NCI-H1092 treated with DMSO at 0.1 percent for 48 hours (cell line): Measurements from ENCODE around the gene PPM1A.

Experiments used
- DNase-seq: peaks from one replicate; lab custom pipeline; 2025; lab: John Stamatoyannopoulos, UW

The PPM1A gene

DNA sequence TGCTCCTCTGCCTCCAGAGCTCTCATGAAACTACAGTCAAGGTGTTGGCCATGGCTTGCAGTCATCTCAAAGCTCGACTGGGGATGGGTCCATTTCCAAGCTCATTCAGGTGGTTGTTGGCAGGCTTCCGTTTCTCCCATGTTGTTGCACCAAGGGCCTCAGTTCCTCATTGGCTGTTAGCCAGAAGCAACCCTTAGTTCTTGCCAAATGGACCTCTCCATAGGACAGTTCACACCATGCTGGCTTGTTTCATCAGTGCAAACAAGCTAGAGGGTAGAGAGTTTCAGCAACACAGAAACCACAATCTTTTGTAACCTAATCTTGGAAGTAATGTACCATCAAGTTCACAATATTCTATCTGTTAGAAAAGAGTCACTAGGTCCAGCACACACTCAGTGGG lies 22.7 kb upstream of the PPM1A start:
- DNase-seq, result no peak

DNA sequence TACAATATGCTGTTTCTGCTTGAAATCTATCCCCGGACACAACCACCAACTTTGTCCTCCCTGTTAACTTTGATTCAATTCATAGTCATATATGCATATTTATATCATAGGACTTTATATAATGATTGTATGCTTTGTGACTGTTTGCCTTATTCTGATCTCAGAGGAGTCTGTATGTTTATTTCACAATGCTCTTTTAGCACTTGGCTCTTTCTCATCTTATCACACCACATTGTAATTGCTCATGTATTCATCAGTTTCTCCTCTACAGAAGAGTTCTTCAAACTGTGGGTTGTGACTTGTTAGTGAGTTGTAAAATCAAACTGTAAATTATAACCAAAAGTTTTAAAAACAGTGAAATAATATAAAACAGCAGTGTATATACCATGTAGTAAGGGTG lies 21.7 kb upstream of the PPM1A start:
- DNase-seq, result no peak

DNA sequence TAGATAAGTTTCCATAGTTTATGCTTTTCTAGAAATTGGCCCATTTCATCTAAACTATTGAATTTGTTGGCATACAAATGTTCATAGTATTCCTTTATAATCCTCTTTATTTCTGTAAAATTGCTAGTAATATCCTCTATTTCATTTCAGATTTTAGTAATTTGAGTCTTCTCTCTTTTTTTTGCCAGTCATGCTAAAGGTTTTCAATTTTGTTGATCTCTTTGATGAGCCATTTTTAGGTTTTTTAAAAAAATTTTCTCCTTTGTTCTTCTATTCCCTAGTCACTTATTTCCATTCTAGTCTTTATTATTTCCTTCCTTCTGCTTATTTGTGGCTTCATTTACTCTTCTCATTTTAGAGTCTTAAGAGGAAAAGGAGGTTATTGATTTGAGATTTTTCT lies 19.4 kb upstream of the PPM1A start:
- DNase-seq, result no peak

DNA sequence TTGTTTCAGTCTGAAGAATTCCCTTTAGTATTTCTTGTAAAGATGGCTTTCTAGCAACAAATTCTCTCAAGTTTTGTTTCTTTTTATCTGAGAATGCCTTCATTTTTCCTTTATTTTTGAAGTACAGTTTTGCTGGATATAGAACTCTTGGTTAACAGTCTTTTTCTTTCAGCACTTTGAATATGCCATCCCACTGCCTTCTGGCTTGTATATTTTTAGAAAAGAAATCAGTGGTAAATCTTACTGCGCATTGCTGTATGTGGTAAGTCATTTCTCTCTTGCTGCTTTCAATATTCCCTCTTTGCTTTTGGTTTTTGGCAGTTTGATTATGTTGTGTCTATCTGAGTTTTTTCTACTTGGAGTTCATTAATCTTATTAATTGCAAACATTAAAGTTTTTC lies 16.8 kb upstream of the PPM1A start:
- DNase-seq, result no peak

DNA sequence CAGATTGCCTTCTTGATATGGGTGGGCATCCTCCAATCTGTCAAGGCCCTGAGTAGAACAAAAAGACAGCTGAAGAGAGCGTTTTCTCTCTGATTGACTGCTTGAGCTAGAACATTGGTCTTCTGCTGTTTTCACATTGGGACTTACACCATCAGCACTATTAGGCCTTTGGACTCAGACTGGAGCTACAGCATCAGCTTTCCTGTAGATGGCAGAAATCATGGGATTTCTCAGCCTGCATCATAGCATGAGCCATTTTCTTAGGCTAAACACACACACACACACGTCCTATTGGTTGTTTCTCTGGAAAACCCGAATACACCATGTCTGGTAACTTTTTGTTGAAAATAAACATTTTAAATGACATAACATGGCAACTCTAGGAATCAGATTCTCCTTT lies 15.8 kb upstream of the PPM1A start:
- DNase-seq, result no peak

DNA sequence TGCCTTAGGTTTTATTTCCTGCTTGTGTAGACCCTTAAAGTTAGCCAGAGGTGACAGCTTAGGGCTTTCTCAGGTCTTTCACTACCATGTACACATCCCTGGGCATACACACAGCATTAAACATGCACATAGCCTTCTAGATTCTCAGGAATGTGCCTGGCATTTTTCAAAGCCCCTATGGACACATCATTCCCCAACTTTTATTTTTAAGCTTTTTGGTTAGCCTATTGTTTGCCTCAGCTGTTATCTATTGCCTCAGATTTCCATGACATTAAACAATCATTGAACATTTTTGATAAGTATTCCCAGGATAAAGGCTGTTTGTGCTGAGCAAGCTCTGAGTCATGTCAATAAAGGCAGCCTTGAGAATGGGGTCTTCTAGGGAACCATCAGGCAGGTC lies 15.1 kb upstream of the PPM1A start:
- no peak for DNase-seq

DNA sequence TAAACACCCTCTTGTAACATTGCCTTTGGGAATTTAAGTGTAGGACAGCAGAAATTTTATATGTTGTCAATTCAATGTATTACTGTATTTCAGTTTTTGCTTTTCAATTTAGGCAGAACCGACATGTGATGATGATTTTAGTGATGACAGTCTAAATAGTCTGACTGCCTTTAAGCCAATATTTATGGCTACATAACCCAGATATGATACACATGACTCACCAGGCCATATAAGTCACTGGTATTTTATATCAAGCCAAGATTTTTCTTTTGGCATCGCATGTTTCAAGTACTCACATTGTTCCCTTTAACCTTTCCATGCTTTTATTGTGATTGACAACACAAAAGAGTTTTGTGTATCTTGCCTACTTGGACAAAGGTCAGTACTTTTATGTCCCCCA lies 13.6 kb upstream of the PPM1A start:
- no peak for DNase-seq

DNA sequence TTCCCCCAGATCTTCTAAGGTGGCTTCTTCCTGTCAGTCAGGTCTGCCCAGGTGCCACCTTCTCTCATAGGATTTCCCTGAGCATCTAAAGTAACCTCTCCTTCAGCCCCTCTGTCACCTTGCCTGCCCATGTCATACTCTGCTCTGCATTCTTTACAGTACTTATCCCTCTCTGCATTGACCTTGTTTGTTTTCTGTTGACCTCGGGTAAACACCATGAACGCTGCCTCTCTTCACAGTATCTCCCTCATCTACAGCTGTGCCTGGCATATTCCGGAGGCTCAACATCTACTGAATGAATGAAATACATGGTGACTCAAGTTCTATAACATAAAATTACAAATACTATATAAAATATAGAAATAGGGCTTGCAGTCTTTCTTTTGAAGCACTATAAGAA lies 10.1 kb upstream of the PPM1A start:
- DNase-seq, result no peak

DNA sequence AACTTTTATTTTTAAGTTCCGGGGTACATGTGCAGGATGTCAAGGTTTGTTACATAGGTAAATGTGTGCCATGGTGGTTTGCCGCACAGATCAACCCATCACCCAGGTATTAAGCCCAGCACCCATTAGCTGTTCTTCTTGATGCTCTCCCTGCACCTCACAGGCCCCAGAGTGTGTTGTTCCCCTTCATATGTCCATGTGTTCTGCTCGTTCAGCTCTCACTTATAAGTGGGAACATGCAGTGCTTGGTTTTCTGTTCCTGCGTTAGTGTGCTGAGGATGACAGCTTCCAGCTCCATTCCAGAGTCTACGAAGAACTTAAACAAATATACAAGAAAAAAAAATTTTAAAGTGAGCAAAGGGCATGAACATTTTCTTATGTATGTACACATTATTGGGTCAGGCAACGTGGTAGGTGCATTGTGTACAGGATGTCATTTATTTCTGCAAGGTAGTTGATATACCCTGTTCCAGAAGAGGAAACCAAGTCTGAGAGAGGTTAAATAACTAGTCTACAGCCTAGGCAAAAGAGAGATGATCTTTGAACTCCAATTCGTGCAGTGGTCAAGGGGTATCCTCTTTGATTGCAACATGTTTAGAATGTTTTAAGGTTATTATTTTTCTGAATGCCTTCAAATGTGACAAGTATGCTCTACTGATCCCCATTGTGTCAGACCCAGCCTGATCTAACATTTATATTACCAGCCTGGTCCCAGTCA lies 8.7 kb upstream of the PPM1A start:
- no peak for DNase-seq

DNA sequence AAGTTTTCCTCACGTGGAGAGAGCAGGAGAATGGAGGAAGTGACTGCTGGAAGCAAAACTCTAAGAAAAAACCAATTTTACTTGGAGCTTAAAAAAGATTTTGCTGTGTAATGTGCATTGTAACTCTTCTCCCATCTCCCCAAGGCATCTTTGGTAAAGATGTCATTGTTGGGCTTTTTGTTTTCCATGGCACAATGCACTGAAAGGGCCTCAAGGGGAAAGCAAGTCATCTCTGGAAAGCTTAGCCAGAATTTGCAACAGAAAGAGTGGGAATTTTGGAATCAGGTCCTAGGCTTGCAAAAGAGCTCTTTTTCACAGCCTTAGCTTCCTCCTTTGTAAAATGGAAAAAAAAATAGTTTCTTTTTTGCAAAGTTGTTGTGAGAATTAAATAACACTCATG lies 7.9 kb upstream of the PPM1A start:
- no peak for DNase-seq

DNA sequence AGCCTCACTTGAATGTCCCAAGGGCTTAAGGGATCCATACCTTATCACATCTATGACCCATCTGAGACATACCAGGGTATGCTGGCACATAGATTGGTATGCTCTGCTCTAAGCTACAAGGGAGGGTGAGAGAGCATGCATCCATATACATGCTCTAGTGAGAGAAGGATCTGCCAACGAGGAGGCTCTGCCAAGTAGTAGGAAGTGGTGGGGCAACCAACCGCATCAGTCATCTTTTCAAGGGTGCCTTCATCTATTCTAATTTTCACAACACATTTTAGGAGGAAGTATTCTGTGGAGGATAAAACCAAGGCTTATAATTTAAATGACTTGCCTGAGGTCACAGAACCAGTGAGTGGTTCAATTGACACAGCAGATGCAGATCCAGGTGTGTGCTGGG lies 6.6 kb upstream of the PPM1A start:
- no peak for DNase-seq

DNA sequence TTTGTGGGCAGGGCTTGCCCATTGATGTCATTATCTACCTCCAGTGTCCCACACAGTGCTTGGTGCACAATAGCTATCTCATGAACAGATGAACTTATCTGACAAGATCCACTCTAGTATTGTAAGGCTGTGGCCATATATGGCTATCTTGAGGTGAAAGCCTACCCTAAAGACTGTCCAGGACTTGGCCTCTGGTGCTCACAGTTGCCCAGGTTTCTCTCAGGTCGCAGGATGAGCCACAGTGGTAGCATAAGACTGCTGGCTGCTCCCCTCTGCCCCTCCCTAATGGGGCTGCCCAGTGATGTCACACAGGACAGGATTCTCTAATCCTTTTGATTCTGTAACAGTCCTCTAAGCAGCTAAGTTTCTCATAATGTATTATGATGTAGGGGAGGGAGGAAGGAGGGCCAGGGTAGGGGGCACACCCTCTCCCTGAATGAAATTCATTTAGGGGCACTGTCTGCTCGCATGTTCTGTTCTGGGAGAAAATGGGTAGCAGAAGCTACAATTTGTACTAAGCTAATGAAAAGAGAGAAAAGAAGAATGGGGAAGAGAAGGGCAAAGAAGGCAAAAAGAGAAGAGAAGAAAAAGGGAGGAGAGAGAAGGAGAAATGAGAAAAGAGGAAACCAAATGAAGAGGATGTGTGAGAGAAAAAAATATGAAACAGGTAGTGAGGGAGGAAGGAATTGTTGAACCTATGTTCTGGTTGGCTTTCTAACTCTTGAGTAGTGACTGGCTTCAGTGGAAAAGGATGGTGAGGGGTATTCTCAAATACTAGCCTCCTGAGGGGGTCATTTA lies 3.4 kb upstream of the PPM1A start:
- no peak for DNase-seq

DNA sequence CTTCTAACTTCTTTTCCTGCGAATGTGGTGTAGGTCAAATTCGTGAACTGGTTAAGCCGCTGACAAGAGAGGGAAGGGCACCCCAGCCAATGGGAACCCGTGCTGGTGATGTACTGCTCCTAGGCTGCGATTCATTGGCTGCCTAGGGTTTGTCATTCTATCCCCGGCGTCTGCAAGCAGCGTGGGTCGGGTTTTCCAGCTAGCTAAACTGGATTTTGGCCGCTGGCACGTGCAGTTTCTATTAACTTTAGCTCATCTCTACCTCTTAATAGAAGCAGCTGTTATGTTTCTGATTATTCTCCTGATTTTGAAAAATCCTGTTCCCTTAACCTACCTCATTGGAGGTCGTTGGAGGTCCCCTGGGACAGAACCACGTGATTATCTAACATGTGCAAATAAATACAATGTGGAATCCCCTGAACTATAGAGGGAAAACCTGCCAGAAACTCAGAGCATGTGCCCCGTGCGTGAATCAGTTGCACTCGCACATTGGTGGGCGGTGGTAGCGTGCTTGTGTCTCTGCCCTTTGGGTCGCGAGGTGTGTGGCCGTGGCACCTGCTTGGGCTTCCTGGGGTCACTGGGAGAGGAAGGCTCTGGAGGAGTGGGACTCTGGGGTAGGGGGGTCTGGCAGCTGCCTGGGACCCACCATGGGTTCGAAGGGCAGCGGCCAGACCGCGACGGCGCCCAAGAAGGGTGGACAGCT lies 876 bp upstream of the PPM1A start:
- peak; percentile 97 for DNase-seq

DNA sequence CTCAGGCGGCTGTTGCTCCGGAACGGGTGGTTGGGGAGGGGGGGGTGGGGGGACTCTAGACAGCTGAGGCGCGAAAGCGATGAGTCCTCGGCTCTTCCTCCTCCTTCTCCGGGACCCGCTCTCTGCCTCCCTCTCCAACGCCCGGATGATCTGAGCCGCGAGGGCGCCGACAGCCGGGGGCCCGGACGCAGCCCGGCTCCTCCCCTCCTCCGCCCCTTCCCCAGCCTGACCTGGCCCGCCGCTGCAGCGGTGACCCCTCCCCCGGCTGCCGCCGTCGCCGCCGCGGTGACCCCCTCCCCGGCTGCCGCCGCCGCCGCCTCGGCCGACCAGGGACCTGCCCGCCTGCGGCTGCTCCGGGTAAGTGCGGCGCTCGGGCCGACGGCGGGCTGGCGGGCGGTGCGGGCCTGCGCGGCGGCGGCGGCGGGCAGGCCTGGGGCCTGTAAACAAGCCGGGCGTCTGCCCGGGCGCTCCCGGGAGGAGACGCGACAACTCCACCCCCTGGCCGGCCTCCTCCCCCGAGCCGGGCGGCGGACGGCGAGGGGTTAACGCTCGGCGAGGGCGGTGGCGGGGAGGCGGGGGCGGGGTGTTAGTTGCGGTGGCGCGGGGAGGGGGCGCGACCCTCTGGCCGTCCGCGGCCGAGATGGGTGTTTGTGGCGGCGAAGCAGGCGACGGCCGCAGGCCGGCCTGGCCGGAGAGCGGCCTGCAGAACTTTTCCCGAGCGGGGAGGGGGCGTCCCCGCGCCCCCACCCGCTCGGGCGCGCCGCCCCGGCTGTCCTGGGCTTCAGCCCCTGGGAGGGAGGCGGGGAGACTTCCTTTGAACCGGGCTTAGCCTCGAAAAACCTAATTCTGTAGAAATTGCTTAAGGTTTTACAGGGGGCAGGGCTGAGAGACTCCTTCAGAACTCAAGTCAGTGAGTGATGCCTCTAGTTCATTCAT lies 568 bp downstream of the PPM1A start:
- DNase-seq, result peak; percentile 86

DNA sequence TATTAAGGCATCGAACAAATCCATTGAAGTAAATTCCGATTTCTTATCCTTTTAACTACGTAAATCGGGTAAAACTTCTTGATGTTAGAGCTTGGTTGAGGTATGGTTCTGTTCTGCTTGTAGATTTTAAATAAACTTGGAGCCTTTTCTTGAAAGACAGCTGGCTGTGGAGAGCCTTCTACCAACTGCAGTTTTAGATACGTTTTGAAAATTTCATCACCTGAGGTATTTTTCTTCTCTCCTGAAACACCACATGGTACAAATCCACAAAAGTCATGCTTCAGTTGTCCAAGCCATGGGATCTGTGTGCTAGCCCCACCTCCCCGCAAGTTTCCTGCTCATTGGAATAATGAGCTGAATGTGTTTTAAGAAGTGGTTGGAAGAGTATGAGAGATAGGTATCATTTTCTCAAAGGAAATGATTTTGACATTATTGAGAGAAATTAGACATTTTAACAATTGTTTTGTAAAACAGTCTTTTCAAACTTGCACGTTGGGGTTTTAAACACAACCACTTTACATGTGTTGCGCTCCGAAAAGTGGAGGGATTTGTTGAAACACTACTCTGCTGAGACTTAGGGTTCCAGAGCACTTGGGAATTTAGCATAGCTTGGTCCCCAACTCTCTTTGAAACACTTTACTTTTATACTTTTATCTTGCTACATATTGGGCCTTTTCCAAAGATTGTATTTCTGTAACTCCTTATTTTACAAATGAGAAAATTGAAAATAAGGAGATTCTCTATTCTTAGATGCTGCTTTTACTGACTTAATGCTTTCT lies 1.4 kb downstream of the PPM1A start:
- peak; percentile 17 for DNase-seq

DNA sequence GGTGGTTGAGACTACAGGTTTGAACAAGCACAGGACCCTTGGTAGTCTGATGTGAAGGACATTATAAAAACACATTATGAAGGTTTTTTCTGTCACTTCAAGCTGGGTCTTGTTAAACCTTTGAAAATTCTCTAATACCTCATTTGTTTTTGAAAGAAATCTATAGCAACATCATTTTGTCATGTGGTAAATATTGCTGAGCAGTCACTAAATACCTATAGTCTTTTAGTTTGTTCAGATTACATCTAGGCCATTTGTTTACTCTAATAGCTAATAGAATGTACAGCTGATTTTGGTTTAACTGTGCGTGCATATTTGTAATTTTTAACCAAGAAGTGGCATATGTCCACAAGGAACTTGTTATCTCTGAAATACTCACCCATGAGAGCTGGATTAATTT lies 2.9 kb downstream of the PPM1A start:
- no peak for DNase-seq

DNA sequence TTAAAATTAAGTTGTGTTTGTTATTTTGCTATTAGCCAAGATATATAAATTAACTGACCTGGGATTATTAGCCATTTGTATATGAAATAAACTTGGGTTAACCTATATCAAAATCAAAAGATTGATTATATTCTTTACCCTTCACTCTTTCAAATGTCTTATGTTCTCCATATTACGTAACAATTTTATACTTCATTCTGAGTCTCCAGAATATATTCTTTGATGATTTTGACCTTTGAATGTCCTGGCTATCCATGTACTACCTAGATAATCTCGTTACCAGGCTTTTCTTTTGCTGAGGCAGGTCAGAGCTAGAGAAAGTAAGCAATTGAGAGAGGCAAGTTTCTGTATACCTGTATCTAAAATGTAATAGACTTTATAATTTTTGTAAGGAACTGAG lies 3.6 kb downstream of the PPM1A start:
- DNase-seq, result no peak

DNA sequence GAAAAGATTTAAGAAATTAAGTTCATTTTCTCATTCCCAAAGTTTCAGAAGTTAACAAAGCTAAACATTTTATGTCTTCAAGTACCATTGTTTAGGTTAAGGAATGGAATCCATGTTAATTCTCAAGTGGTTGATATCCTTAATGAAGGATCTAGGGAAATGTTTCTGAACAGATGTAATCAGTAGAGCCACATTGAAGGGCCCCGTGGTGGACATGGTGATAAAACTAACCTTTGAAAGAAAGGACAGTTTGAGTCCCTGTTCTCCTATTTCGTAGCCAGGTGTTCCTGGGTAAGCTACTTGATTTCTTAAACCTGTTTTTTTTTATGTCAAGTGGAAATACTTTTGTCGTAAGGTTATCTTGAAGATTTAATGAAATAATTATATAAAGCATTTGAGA lies 4.6 kb downstream of the PPM1A start:
- DNase-seq, result no peak

DNA sequence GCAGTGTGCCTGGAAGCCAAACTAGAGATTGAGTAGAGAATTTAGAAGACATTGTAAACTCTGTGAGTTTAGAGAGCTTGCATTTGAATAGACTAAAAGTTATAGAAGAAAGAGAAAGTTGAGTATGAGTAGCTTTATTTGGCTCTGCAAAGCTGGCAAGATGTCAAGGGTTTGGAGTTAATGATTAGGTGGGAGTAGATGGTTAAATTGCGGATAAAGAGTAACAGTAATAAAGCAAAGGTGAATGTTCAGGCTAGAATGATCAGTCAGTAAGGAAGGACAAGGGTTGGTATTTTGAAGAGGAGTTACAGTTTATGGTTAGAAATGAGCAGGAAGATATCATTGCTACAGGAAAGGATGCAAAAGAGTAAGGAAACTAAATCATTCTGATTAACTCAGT lies 5.2 kb downstream of the PPM1A start:
- no peak for DNase-seq

DNA sequence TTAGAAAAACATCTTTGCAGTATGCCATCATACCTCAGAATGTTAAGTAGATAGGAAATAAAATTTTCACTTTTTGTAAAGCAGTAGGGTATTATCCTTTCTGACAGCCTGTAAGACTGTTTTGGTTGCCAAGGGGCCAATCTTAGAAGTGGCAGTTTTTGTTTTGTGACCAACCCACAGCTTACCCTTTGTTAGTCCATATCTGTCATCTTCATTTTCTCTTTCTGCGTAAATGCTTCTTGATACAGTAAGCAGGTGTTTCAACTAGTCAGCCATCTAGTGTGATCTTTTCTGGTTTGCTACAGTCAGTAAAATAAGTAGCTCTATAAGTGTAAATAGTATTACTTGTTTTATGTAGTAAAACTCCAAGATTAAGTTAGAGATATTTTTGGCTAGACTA lies 8.8 kb downstream of the PPM1A start:
- no peak for DNase-seq

DNA sequence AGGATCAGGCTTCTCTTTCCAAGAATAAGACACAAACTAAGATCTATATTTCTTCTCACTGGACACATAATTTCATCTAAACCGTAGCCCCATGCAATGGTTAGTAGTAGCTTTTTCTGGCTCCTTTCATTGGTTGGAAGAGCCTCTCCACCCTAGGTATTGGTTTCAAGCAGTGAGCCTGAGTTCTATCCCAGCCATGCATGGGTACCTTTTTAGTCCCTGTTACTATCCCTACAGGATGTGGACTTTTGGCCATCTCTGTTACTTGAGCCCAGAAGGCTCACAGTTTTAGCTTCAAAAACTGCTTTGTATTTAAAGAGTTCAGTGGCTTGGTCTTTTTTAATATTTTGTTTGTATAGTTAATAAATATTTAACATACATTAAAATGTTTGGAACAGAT lies 16.1 kb downstream of the PPM1A start:
- DNase-seq, result no peak
